Measurements from ENCODE around the gene RNF175. TPM values are rescaled to one million over a fixed set of nuclear protein-coding genes. Genes with fewer than 3 reads are reported as not detected.

The RNF175 gene
- total RNA-seq, 1 donor from 2014 or later = 26.6 TPM

DNA sequence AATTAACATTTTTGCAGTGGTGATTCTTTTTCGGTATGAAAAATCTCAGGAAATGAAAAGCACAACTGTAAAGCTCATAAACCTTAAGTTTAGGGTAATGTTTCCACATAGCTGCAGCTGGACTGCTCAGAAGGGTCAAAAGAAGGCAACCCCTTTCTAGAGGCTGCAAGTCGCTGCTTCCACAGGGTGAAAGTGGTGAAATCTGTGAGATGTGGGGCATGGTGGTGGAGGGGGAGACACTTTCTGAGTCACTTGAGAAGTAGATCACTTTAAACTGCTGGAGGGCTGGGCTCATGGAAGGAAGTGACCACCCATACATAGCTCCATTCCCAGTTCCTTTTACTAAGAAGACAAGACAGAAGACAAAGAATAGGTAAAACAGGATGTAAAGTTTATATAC lies 20.4 kb upstream of the RNF175 start:
- Mint-ChIP-seq H3K27me3 (ENCODE audit: low read depth) (no peaks in the 10 kb centered on the region), H3K27ac (ENCODE audit: unreplicated experiment) (no peak overlapping the region), H3K4me3 (peak overlapping the region; percentile 29), H3K9me3 (peaks cover 2% of the 10 kb centered on the region), H3K4me1 (peaks cover 31% of the 10 kb centered on the region), H3K36me3 (ENCODE audit: low read depth) (peaks cover 28% of the 10 kb centered on the region)
- no peak for DNase-seq (ENCODE audit: low read depth, low spot score)
- TF ChIP-seq, protein P1, sequence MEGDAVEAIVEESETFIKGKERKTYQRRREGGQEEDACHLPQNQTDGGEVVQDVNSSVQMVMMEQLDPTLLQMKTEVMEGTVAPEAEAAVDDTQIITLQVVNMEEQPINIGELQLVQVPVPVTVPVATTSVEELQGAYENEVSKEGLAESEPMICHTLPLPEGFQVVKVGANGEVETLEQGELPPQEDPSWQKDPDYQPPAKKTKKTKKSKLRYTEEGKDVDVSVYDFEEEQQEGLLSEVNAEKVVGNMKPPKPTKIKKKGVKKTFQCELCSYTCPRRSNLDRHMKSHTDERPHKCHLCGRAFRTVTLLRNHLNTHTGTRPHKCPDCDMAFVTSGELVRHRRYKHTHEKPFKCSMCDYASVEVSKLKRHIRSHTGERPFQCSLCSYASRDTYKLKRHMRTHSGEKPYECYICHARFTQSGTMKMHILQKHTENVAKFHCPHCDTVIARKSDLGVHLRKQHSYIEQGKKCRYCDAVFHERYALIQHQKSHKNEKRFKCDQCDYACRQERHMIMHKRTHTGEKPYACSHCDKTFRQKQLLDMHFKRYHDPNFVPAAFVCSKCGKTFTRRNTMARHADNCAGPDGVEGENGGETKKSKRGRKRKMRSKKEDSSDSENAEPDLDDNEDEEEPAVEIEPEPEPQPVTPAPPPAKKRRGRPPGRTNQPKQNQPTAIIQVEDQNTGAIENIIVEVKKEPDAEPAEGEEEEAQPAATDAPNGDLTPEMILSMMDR (conservative IDR thresholded peaks at IDR 0.05) = no peak

DNA sequence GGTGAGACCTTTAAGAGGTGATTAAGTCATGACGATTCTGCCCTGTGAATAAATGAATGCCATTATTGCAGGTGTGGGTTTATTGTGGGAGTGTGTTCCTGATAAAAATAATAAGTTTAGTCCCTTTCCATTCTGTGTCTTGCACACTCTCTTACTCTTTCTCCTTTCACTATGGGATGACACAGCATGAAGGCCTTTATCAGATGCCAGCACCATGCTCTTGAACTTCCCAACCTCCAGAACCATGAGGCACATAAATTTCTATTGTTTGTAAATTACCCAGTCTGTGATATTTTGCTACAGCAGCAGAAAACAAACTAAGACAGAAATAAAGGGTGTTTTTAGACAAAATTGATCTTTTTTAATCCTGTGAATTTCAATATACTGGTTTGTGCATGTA lies 18.6 kb upstream of the RNF175 start:
- H3K9me3 Mint-ChIP-seq = peaks cover 2% of the 10 kb centered on the region
- no peak overlapping the region for H3K4me3 Mint-ChIP-seq
- H3K4me1 Mint-ChIP-seq = peaks cover 21% of the 10 kb centered on the region
- H3K27ac Mint-ChIP-seq (ENCODE audit: unreplicated experiment) = no peak overlapping the region
- TF ChIP-seq, protein P1 (conservative IDR thresholded peaks at IDR 0.05) = no peak
- DNase-seq (ENCODE audit: low read depth, low spot score) = no peak
- no peaks in the 10 kb centered on the region for H3K27me3 Mint-ChIP-seq (ENCODE audit: low read depth)
- peaks cover 25% of the 10 kb centered on the region for H3K36me3 Mint-ChIP-seq (ENCODE audit: low read depth)

- Mint-ChIP-seq H3K9me3 (peaks cover 2% of the 10 kb centered on the region), H3K27ac (ENCODE audit: unreplicated experiment) (no peak overlapping the region)
Observed at GRCh38 chr4:153777421-153777820, 17.6 kb upstream of the RNF175 start.

GRCh38 chr4:153776601-153777000 lies 16.8 kb upstream of the RNF175 start:
- H3K27ac Mint-ChIP-seq (ENCODE audit: unreplicated experiment) = no peak overlapping the region
- no peak overlapping the region for H3K4me3 Mint-ChIP-seq
- no peaks in the 10 kb centered on the region for H3K27me3 Mint-ChIP-seq (ENCODE audit: low read depth)
- TF ChIP-seq, protein P1 (conservative IDR thresholded peaks at IDR 0.05) = no peak
- peaks cover 5% of the 10 kb centered on the region for H3K9me3 Mint-ChIP-seq
- peaks cover 3% of the 10 kb centered on the region for H3K4me1 Mint-ChIP-seq
- H3K36me3 Mint-ChIP-seq (ENCODE audit: low read depth) = peaks cover 32% of the 10 kb centered on the region
- no peak for DNase-seq (ENCODE audit: low read depth, low spot score)

More at GRCh38 chr4:153777421-153777820, 17.6 kb upstream of the RNF175 start:
- DNase-seq (ENCODE audit: low read depth, low spot score) = no peak
- TF ChIP-seq, protein P1 (conservative IDR thresholded peaks at IDR 0.05) = no peak
- no peaks in the 10 kb centered on the region for H3K27me3 Mint-ChIP-seq (ENCODE audit: low read depth)
- peaks cover 30% of the 10 kb centered on the region for H3K36me3 Mint-ChIP-seq (ENCODE audit: low read depth)
- H3K4me1 Mint-ChIP-seq = peaks cover 11% of the 10 kb centered on the region
- no peak overlapping the region for H3K4me3 Mint-ChIP-seq

DNA sequence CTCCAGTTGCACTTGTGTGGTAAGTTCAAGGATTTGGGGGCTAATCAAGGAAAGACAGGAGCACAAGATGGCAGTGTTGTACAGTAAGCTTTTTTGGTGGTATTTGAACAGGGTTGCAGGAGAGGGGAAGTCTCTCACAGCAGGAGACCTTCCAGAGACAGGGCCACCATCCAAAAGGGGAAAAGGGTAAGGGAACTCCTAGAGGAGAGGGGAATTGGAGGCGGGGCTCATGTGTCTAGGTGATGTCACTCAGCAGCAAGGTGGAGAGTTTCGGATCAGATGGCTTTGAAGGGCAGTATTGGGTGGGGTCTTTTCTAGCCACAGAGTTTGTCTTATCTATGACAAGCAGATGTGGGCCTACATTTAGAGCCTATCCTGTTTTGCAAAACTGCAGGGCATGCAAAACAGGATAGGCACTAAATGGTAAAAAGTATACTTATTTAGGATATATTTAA lies 13.4 kb upstream of the RNF175 start:
- no peak for DNase-seq (ENCODE audit: low read depth, low spot score)
- Mint-ChIP-seq H3K4me1 (peaks cover 13% of the 10 kb centered on the region), H3K36me3 (ENCODE audit: low read depth) (peaks cover 33% of the 10 kb centered on the region), H3K27me3 (ENCODE audit: low read depth) (no peaks in the 10 kb centered on the region), H3K4me3 (no peak overlapping the region), H3K9me3 (peaks cover 3% of the 10 kb centered on the region), H3K27ac (ENCODE audit: unreplicated experiment) (no peak overlapping the region)
- TF ChIP-seq, protein P1 (conservative IDR thresholded peaks at IDR 0.05) = no peak

Data from neural crest cell (in vitro differentiated cells).